ENCODE measurements around the gene STPG3. TPM values are rescaled to one million over a fixed set of nuclear protein-coding genes. Genes with fewer than 3 reads are reported as not detected.

Gene STPG3
- total and polyA plus RNA-seq, 9 of the 15 experiments (the other 6 are each of a cell fraction or from before 2014, with no cell fraction given): not detected

- no peak for TF ChIP-seq USF1 (CRISPR knock-in tag; IDR thresholded peaks at IDR 0.05)
- TF ChIP-seq ZBTB17 (CRISPR knock-in tag; IDR thresholded peaks at IDR 0.05): 0 out of 2 replicates have a peak, but pooled peaks have one; percentile 12
- 0 out of 2 replicates have a peak, but pooled peaks have one; percentile 42 for TF ChIP-seq FOXP1 (CRISPR knock-in tag; IDR thresholded peaks at IDR 0.05)
- TF ChIP-seq RBBP5 (IDR thresholded peaks at IDR 0.05; ENCODE audit: borderline replicate concordance, insufficient read depth, low read length, poor library complexity, severe bottlenecking): no peak
- TF ChIP-seq ZNF592 (IDR thresholded peaks at IDR 0.05): no peak
- no peak for TF ChIP-seq ZNF717 (CRISPR knock-in tag; IDR thresholded peaks at IDR 0.05)
- TF ChIP-seq CC2D1A (IDR thresholded peaks at IDR 0.05): peak; percentile 85
- TF ChIP-seq ZNF140 (CRISPR knock-in tag; IDR thresholded peaks at IDR 0.05): no peak
- TF ChIP-seq ZBTB7A (IDR thresholded peaks at IDR 0.05; ENCODE audit: borderline replicate concordance, control insufficient read depth, low read depth, low read length): peak; percentile 56
- TF ChIP-seq HINFP (tag; conservative IDR thresholded peaks at IDR 0.05; ENCODE audit: low read depth): no peak
- no peak for TF ChIP-seq ZNF133 (CRISPR knock-in tag; IDR thresholded peaks at IDR 0.05)
- TF ChIP-seq KLF10 (CRISPR knock-in tag; IDR thresholded peaks at IDR 0.05): no peak
- no peak for TF ChIP-seq MECOM (CRISPR knock-in tag; IDR thresholded peaks at IDR 0.05)
- no peak for TF ChIP-seq MIER1 (IDR thresholded peaks at IDR 0.05; ENCODE audit: low read depth)
- TF ChIP-seq KLF13 (tag; IDR thresholded peaks at IDR 0.05; ENCODE audit: borderline replicate concordance, low read depth): 0 out of 2 replicates have a peak, but pooled peaks have one; percentile 53
- no peak for TF ChIP-seq BACH1 (tag; IDR thresholded peaks at IDR 0.05)
- no peak for TF ChIP-seq CXXC5 (CRISPR knock-in tag; IDR thresholded peaks at IDR 0.05)
Measured at GRCh38 chr9:137227054-137227852, 23.8 kb upstream of the STPG3 start, which contains the start of gene RNF224 (continued).
